ENCODE results near the gene ASF1A. TPM values are rescaled to one million over a fixed set of nuclear protein-coding genes. Genes with fewer than 3 reads are reported as not detected.

ASF1A gene
- total RNA-seq, 1 experiment from 2014 or later = 34.4 TPM

DNA sequence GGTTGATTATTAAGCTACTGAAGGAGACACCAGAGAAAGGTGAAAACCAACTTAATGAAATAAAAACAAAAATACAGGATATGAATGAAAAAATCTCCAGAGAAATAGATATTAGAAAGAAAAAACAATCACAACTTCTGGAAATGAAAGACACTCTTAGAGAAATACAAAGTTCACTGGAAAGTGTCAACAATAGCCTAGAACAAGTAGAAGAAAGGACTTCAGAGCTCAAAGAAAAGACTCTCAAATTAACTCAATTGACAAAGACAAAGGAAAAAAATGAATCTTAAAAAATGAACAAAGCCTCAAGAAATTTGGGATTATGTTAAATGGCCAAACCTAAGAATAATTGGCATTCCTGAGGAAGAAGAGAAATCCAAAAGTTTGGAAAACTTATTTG lies 51.3 kb downstream of the ASF1A start:
- no peak overlapping the region for H2AK5ac ChIP-seq (ENCODE audit: insufficient read length, low read length)
- no peak overlapping the region for H3K27ac Mint-ChIP-seq
- TF ChIP-seq, protein P1, sequence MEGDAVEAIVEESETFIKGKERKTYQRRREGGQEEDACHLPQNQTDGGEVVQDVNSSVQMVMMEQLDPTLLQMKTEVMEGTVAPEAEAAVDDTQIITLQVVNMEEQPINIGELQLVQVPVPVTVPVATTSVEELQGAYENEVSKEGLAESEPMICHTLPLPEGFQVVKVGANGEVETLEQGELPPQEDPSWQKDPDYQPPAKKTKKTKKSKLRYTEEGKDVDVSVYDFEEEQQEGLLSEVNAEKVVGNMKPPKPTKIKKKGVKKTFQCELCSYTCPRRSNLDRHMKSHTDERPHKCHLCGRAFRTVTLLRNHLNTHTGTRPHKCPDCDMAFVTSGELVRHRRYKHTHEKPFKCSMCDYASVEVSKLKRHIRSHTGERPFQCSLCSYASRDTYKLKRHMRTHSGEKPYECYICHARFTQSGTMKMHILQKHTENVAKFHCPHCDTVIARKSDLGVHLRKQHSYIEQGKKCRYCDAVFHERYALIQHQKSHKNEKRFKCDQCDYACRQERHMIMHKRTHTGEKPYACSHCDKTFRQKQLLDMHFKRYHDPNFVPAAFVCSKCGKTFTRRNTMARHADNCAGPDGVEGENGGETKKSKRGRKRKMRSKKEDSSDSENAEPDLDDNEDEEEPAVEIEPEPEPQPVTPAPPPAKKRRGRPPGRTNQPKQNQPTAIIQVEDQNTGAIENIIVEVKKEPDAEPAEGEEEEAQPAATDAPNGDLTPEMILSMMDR (conservative IDR thresholded peaks at IDR 0.05) = no peak
- no peak overlapping the region for H2BK5ac ChIP-seq (ENCODE audit: insufficient read length, low read length)
- H2BK20ac ChIP-seq (ENCODE audit: low read depth, low read length, poor library complexity, severe bottlenecking) = no peak overlapping the region
- H3K4me3 Mint-ChIP-seq = no peak overlapping the region
- no peaks in the 10 kb centered on the region for H3K9me3 ChIP-seq (ENCODE audit: control insufficient read depth, low read depth, low read length)
- H4K8ac ChIP-seq (replicated peaks; ENCODE audit: insufficient read length, low read depth, low read length) = no peak overlapping the region
- H3K36me3 Mint-ChIP-seq (ENCODE audit: insufficient read depth in 1 of 3, low read depth in 3 of 3) = peaks cover 20 to 57% (median 25%) of the 10 kb centered on the region in 3 experiments
- H3K9me3 Mint-ChIP-seq = peaks cover 34 to 49% of the 10 kb centered on the region in 2 experiments
- H3K18ac ChIP-seq (ENCODE audit: insufficient read length, low read depth, low read length) = no peak overlapping the region
- H3K9ac ChIP-seq (ENCODE audit: extremely low read depth, insufficient read length, low read length) = no peak overlapping the region
- H3K27me3 ChIP-seq (ENCODE audit: insufficient read depth, low read length) = no peaks in the 10 kb centered on the region
- no peak overlapping the region for H4K91ac ChIP-seq (ENCODE audit: insufficient read length, low read depth, low read length)
- H2BK120ac ChIP-seq (ENCODE audit: low read depth, low read length, poor library complexity, severe bottlenecking) = no peak overlapping the region
- H3K27me3 Mint-ChIP-seq (ENCODE audit: low read depth) = peaks cover 2% of the 10 kb centered on the region; the same call in 1 of the 2 replicates
- no peaks in the 10 kb centered on the region for H3K79me2 ChIP-seq (ENCODE audit: insufficient read depth, low read length)
- H3K23ac ChIP-seq (ENCODE audit: insufficient read length, low read depth, low read length) = no peak overlapping the region
- H3K4ac ChIP-seq (ENCODE audit: low read depth, low read length) = no peak overlapping the region
- H2AFZ ChIP-seq (ENCODE audit: low read length) = no peak overlapping the region
- H3K4me2 ChIP-seq (ENCODE audit: insufficient read depth, insufficient read length, low read length) = no peak overlapping the region
- no peaks in the 10 kb centered on the region for H3K23me2 ChIP-seq (ENCODE audit: insufficient read length, low read depth, low read length, poor library complexity, severe bottlenecking)
- H3K27ac ChIP-seq (ENCODE audit: insufficient read length, low read depth, low read length) = no peak overlapping the region
- DNase-seq = no peak
- no peak overlapping the region for H2BK15ac ChIP-seq (ENCODE audit: low read depth, low read length)
- no peaks in the 10 kb centered on the region for H4K20me1 ChIP-seq (ENCODE audit: control insufficient read depth, insufficient read depth, insufficient read length)
- no peak overlapping the region for H2BK12ac ChIP-seq (ENCODE audit: insufficient read length, low read depth, low read length)
- no peaks in the 10 kb centered on the region for H3K4me1 Mint-ChIP-seq
- no peak overlapping the region for H4K5ac ChIP-seq (ENCODE audit: insufficient read length, low read depth, low read length)
- H3T11ph ChIP-seq (ENCODE audit: low read length) = no peak overlapping the region
- H3K56ac ChIP-seq (ENCODE audit: insufficient read length, low read depth, low read length) = no peak overlapping the region
- no peaks in the 10 kb centered on the region for H3K79me1 ChIP-seq (ENCODE audit: insufficient read depth, low read depth, low read length, poor library complexity, severe bottlenecking)
- no peaks in the 10 kb centered on the region for H3K4me1 ChIP-seq (ENCODE audit: insufficient read depth, low read length)
- H3K14ac ChIP-seq (ENCODE audit: insufficient read depth, low read length) = no peak overlapping the region
